HL-60 (cell line): Measurements from ENCODE around the gene SPDYA.

Experiments
- DNase-seq, 2 experiments: peaks; one replicate each; pipeline ENCODE4 v3.0.0-alpha.2; 2010 to 2020; ENCODE audit warnings: low read depth in 1 of 2, low spot score in 1 of 2
- H3K27ac ChIP-seq: fragments of 250-450 bp; sonication (Bioruptor Pico); replicated peaks from 2 replicates; pipeline ENCODE4 v1.5.1; 2020; ENCODE audit warnings: mild to moderate bottlenecking, moderate library complexity
- H3K27me3 ChIP-seq: fragments of 250-450 bp; sonication (Bioruptor Pico); 2 replicates; pipeline ENCODE4 v1.5.1; 2021; ENCODE audit warnings: mild to moderate bottlenecking, moderate library complexity; ENCODE audit not compliant: insufficient read depth, poor library complexity, severe bottlenecking
- H3K4me3 ChIP-seq: replicated peaks from 2 replicates; pipeline ENCODE4 v1.5.1; 2011; ENCODE audit warnings: mild to moderate bottlenecking, control low read depth, low read length; ENCODE audit not compliant: insufficient read depth
- GABPA ChIP-seq: IDR thresholded peaks from 2 replicates; pipeline ENCODE4 v1.6.1; 2012; ENCODE audit warnings: low read depth
- POLR2AphosphoS5 ChIP-seq: IDR thresholded peaks from 2 replicates; pipeline ENCODE4 v1.6.1; 2012; ENCODE audit warnings: low read depth
- SPI1 ChIP-seq: IDR thresholded peaks from 2 replicates; pipeline ENCODE4 v1.6.1; 2012; ENCODE audit warnings: low read depth, mild to moderate bottlenecking, borderline replicate concordance
- TF ChIP-seq, protein P1 (sequence below): IDR thresholded peaks from 2 replicates; pipeline ENCODE4 v1.6.1; 2012; ENCODE audit warnings: low read depth; ENCODE audit not compliant: insufficient replicate concordance
- TF ChIP-seq, protein P2 (sequence below): IDR thresholded peaks from one replicate; pipeline ENCODE4 v1.5.1; 2011; ENCODE audit warnings: low read length, control low read depth, inconsistent platforms; ENCODE audit not compliant: insufficient read depth

The SPDYA gene

GRCh38 chr2:28796620-28797019 lies 14.0 kb upstream of the SPDYA start:
- TF ChIP-seq GABPA = no peak
- TF ChIP-seq, protein P1, sequence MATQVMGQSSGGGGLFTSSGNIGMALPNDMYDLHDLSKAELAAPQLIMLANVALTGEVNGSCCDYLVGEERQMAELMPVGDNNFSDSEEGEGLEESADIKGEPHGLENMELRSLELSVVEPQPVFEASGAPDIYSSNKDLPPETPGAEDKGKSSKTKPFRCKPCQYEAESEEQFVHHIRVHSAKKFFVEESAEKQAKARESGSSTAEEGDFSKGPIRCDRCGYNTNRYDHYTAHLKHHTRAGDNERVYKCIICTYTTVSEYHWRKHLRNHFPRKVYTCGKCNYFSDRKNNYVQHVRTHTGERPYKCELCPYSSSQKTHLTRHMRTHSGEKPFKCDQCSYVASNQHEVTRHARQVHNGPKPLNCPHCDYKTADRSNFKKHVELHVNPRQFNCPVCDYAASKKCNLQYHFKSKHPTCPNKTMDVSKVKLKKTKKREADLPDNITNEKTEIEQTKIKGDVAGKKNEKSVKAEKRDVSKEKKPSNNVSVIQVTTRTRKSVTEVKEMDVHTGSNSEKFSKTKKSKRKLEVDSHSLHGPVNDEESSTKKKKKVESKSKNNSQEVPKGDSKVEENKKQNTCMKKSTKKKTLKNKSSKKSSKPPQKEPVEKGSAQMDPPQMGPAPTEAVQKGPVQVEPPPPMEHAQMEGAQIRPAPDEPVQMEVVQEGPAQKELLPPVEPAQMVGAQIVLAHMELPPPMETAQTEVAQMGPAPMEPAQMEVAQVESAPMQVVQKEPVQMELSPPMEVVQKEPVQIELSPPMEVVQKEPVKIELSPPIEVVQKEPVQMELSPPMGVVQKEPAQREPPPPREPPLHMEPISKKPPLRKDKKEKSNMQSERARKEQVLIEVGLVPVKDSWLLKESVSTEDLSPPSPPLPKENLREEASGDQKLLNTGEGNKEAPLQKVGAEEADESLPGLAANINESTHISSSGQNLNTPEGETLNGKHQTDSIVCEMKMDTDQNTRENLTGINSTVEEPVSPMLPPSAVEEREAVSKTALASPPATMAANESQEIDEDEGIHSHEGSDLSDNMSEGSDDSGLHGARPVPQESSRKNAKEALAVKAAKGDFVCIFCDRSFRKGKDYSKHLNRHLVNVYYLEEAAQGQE = no peak
- TF ChIP-seq, protein P2, sequence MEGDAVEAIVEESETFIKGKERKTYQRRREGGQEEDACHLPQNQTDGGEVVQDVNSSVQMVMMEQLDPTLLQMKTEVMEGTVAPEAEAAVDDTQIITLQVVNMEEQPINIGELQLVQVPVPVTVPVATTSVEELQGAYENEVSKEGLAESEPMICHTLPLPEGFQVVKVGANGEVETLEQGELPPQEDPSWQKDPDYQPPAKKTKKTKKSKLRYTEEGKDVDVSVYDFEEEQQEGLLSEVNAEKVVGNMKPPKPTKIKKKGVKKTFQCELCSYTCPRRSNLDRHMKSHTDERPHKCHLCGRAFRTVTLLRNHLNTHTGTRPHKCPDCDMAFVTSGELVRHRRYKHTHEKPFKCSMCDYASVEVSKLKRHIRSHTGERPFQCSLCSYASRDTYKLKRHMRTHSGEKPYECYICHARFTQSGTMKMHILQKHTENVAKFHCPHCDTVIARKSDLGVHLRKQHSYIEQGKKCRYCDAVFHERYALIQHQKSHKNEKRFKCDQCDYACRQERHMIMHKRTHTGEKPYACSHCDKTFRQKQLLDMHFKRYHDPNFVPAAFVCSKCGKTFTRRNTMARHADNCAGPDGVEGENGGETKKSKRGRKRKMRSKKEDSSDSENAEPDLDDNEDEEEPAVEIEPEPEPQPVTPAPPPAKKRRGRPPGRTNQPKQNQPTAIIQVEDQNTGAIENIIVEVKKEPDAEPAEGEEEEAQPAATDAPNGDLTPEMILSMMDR = no peak
- TF ChIP-seq SPI1 = no peak
- TF ChIP-seq POLR2AphosphoS5 = no peak
- Histone ChIP-seq H3K27ac (no peak overlapping the region), H3K4me3 (no peak overlapping the region), H3K27me3 (no peaks in the 10 kb centered on the region)
- no peak for DNase-seq

DNA sequence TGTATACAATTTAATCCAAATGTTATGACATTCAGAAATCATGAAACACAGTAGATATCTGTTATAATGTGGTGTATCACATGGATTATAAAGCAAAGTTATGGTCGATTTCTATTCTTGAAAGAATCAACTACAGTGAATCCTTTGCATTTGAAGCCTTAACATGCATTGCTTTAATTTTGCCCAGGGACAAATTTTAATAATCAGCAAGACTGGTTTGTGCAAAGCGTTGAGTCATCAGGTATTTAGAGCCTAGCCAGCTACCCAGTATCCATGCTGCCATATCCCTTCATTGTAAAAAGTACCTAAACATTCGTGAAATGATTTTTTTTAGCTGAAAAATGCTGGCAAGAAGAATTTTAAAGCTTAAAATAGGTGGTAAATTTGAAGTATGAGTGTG lies 8.9 kb upstream of the SPDYA start:
- DNase-seq = no peak
- TF ChIP-seq GABPA (no peak), SPI1 (no peak), POLR2AphosphoS5 (no peak)
- TF ChIP-seq, protein P2 = no peak
- TF ChIP-seq, protein P1 = no peak
- no peak overlapping the region for H3K4me3 ChIP-seq
- H3K27ac ChIP-seq = no peak overlapping the region
- no peaks in the 10 kb centered on the region for H3K27me3 ChIP-seq

- TF ChIP-seq, protein P2 = no peak
- TF ChIP-seq SPI1 = no peak
- TF ChIP-seq POLR2AphosphoS5 = no peak
- TF ChIP-seq GABPA = no peak
- TF ChIP-seq, protein P1 = no peak
- H3K27ac ChIP-seq = no peak overlapping the region
- no peaks in the 10 kb centered on the region for H3K27me3 ChIP-seq
- DNase-seq = no peak
- H3K4me3 ChIP-seq = no peak overlapping the region
Measured at GRCh38 chr2:28802975-28803429, 7.6 kb upstream of the SPDYA start.
